ENCODE data around the gene PRG2. TPM values are rescaled to one million over a fixed set of nuclear protein-coding genes. Genes with fewer than 3 reads are reported as not detected.
"Not testable (repeated sequence)": the region's sequence is repeated elsewhere in the genome, so short reads cannot be mapped to it uniquely, and the experiment has no call there.

Gene PRG2
- total and polyA plus RNA-seq, 5 donors from 2014 or later = 0.13 TPM; not detected in 4

- H3K36me3 Mint-ChIP-seq = no peaks in the 10 kb centered on the region
- Histone ChIP-seq H3K4me1 (ENCODE audit: control insufficient read depth, insufficient read depth, low read length, poor library complexity, severe bottlenecking) (no peaks in the 10 kb centered on the region), H3K27ac (ENCODE audit: insufficient read depth, low read length, poor library complexity, severe bottlenecking) (no peak overlapping the region), H3K36me3 (ENCODE audit: control insufficient read depth, insufficient read depth, low read length) (no peaks in the 10 kb centered on the region), H3K9me3 (ENCODE audit: control insufficient read depth in 2 of 2, low read length in 2 of 2) (no peaks in the 10 kb centered on the region), H3K27me3 (ENCODE audit: control insufficient read depth, insufficient read depth, low read length) (no peaks in the 10 kb centered on the region), H3K4me3 (ENCODE audit: low read depth, low read length) (no peak overlapping the region)
- H3K27me3 Mint-ChIP-seq = no peaks in the 10 kb centered on the region
- H3K9me3 Mint-ChIP-seq = no peaks in the 10 kb centered on the region
- DNase-seq = no peak
- H3K4me1 Mint-ChIP-seq = no peaks in the 10 kb centered on the region
- H3K4me3 Mint-ChIP-seq = no peak overlapping the region
- no peak overlapping the region for H3K27ac Mint-ChIP-seq
- ATAC-seq (ENCODE audit: low read depth in 2 of 2) = no peak
Observed at GRCh38 chr11:57368845-57369232, 21.6 kb downstream of the PRG2 start.

DNA sequence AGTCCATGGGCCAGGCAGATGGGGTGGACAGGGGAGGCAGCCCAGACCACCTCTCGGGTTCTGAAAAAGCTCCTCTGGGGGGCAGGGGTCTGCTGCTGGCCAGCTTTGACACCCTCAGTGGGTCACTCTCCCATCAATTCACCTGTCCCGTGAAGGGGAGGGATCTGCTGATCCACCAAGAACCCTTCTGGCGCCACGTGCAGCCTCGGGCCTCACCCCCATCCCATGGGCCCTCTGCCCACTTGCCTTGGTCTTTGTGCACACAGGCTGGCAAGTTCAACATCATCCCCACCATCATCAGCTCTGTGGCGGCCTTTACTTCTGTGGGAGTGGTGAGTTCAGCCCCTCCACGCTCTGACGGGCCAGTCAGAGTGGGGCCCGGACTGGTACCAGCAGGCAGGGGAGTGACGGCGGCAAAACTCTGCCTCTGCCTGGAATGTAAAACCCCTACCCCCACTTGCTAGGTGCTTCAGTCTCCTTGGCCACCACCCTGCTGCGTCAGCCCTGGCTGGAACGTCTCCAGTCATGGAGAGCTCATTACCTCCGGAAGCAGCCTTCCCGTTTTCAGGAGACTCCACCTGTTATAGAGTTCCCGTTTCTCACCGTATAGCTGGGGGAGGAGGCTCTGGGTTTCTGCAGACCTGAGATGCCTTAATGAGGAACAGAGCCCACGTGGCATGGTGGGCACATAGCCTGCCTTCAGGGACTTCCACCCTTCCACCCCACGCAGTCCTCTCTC, 22.2 kb downstream of the PRG2 start:
- H3K4me1 ChIP-seq (ENCODE audit: control insufficient read depth, insufficient read depth, low read length, poor library complexity, severe bottlenecking) = no peaks in the 10 kb centered on the region
- DNase-seq = no peak
- H3K27ac Mint-ChIP-seq = no peak overlapping the region

DNA sequence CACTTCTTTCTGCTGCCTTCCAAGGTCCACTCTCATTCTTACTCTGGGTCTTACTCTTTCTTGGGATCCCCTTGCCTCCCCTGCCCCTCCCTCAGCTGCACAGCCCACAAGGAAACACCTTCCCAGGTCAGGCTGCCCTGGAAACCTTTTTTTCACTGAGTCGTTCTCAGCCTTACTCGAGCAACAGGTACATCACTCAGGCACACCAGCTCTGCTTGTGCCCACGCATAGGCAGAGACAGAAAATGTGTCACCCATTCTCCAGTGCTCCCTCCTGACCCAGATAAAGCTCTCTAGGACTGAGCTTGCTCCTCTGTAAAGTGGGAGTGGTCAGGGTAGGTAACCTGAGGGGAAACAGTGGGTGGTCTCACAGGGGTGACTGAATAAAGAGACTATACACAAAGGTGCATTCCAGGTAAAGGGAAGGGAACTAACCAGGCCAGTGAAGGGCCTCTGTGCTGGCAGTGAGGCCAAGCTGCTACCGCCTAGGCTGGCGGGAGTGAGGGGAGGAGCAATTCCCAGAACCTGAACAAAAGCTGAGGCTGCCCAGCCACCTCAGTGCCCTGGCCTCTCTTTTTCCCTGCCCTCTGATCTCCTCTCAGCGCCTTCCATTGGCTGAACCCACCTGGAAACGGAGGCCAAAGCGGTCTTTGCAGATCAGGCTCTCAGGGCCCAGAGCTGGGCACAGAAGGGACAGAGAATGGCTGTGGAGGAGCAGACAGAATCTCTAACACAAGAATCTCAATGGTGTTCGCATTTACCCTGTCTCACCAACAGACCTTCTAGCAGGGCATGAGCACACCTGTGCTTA, 25.4 kb downstream of the PRG2 start:
- Histone ChIP-seq H3K27ac (ENCODE audit: insufficient read depth, low read length, poor library complexity, severe bottlenecking) (no peak overlapping the region), H3K4me3 (ENCODE audit: low read depth, low read length) (no peak overlapping the region), H3K27me3 (ENCODE audit: control insufficient read depth, insufficient read depth, low read length) (no peaks in the 10 kb centered on the region), H3K36me3 (ENCODE audit: control insufficient read depth, insufficient read depth, low read length) (no peaks in the 10 kb centered on the region), H3K9me3 (ENCODE audit: control insufficient read depth in 2 of 2, low read length in 2 of 2) (no peaks in the 10 kb centered on the region), H3K4me1 (ENCODE audit: control insufficient read depth, insufficient read depth, low read length, poor library complexity, severe bottlenecking) (no peaks in the 10 kb centered on the region)
- Mint-ChIP-seq H3K4me1 (no peaks in the 10 kb centered on the region), H3K27ac (no peak overlapping the region), H3K4me3 (peak overlapping the region in 1 of 4 donors; percentile 5), H3K36me3 (no peaks in the 10 kb centered on the region), H3K27me3 (no peaks in the 10 kb centered on the region), H3K9me3 (no peaks in the 10 kb centered on the region)
- DNase-seq (no peak), ATAC-seq (ENCODE audit: low read depth in 2 of 2) (no peak)

More for the DNA sequence above, 22.2 kb downstream of the PRG2 start:
- no peaks in the 10 kb centered on the region for H3K9me3 Mint-ChIP-seq
- H3K27me3 ChIP-seq (ENCODE audit: control insufficient read depth, insufficient read depth, low read length) = no peaks in the 10 kb centered on the region
- no peaks in the 10 kb centered on the region for H3K4me1 Mint-ChIP-seq
- H3K36me3 ChIP-seq (ENCODE audit: control insufficient read depth, insufficient read depth, low read length) = no peaks in the 10 kb centered on the region
- H3K27me3 Mint-ChIP-seq = no peaks in the 10 kb centered on the region
- no peak overlapping the region for H3K4me3 ChIP-seq (ENCODE audit: low read depth, low read length)
- H3K36me3 Mint-ChIP-seq = no peaks in the 10 kb centered on the region
- H3K4me3 Mint-ChIP-seq = no peak overlapping the region
- H3K9me3 ChIP-seq (ENCODE audit: control insufficient read depth in 2 of 2, low read length in 2 of 2) = no peaks in the 10 kb centered on the region
- ATAC-seq (ENCODE audit: low read depth in 2 of 2) = no peak
- no peak overlapping the region for H3K27ac ChIP-seq (ENCODE audit: insufficient read depth, low read length, poor library complexity, severe bottlenecking)

GRCh38 chr11:57363131-57364080, 27.0 kb downstream of the PRG2 start:
- H3K9me3 ChIP-seq (ENCODE audit: control insufficient read depth in 2 of 2, low read length in 2 of 2) = no peaks in the 10 kb centered on the region
- DNase-seq (no peak), ATAC-seq (ENCODE audit: low read depth in 2 of 2) (no peak)
- H3K27ac ChIP-seq (ENCODE audit: insufficient read depth, low read length, poor library complexity, severe bottlenecking) = no peak overlapping the region
- H3K27me3 ChIP-seq (ENCODE audit: control insufficient read depth, insufficient read depth, low read length) = no peaks in the 10 kb centered on the region
- no peaks in the 10 kb centered on the region for H3K4me1 ChIP-seq (ENCODE audit: control insufficient read depth, insufficient read depth, low read length, poor library complexity, severe bottlenecking)
- Mint-ChIP-seq H3K9me3 (no peaks in the 10 kb centered on the region), H3K27me3 (no peaks in the 10 kb centered on the region), H3K4me3 (no peak overlapping the region), H3K36me3 (no peaks in the 10 kb centered on the region), H3K4me1 (no peaks in the 10 kb centered on the region), H3K27ac (no peak overlapping the region)
- no peaks in the 10 kb centered on the region for H3K36me3 ChIP-seq (ENCODE audit: control insufficient read depth, insufficient read depth, low read length)
- H3K4me3 ChIP-seq (ENCODE audit: low read depth, low read length) = no peak overlapping the region

DNA sequence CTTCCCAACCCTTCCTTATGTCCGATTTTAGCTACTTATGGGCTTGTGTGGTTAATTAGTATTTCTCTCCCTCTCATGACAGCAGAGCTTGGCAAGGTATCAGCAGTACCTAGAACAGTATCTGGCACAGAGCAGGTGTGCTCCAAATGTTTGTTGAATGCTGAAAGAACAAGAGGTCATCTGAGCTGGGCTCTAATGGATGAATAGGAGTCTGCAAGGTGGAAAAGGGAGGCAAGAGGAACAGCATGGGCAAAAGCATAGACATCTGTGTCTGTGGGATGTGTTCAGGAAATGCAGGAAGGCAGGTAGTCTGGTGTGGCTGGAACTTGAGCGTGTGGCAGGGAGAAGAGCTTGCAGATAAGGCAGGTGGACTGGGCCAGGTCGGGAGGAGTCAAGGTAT, 28.5 kb downstream of the PRG2 start:
- H3K4me1 Mint-ChIP-seq = no peaks in the 10 kb centered on the region
- Histone ChIP-seq H3K27me3 (ENCODE audit: control insufficient read depth, insufficient read depth, low read length) (peaks cover 2% of the 10 kb centered on the region), H3K9me3 (ENCODE audit: control insufficient read depth in 2 of 2, low read length in 2 of 2) (no peaks in the 10 kb centered on the region), H3K4me3 (ENCODE audit: low read depth, low read length) (no peak overlapping the region), H3K4me1 (ENCODE audit: control insufficient read depth, insufficient read depth, low read length, poor library complexity, severe bottlenecking) (no peaks in the 10 kb centered on the region), H3K27ac (ENCODE audit: insufficient read depth, low read length, poor library complexity, severe bottlenecking) (no peak overlapping the region), H3K36me3 (ENCODE audit: control insufficient read depth, insufficient read depth, low read length) (no peaks in the 10 kb centered on the region)
- no peaks in the 10 kb centered on the region for H3K27me3 Mint-ChIP-seq
- H3K36me3 Mint-ChIP-seq = no peaks in the 10 kb centered on the region
- H3K9me3 Mint-ChIP-seq = no peaks in the 10 kb centered on the region
- no peak for DNase-seq
- ATAC-seq (ENCODE audit: low read depth in 2 of 2) = no peak
- H3K4me3 Mint-ChIP-seq = no peak overlapping the region
- H3K27ac Mint-ChIP-seq = no peak overlapping the region

- H3K9me3 Mint-ChIP-seq; ATAC-seq (ENCODE audit: low read depth in 2 of 2); H3K4me1 ChIP-seq (ENCODE audit: control insufficient read depth, insufficient read depth, low read length, poor library complexity, severe bottlenecking); H3K27ac ChIP-seq (ENCODE audit: insufficient read depth, low read length, poor library complexity, severe bottlenecking); H3K4me1 Mint-ChIP-seq; H3K36me3 ChIP-seq (ENCODE audit: control insufficient read depth, insufficient read depth, low read length); H3K36me3 Mint-ChIP-seq; H3K4me3 ChIP-seq (ENCODE audit: low read depth, low read length); H3K27me3 Mint-ChIP-seq; H3K4me3 Mint-ChIP-seq; H3K9me3 ChIP-seq (ENCODE audit: control insufficient read depth in 2 of 2, low read length in 2 of 2); DNase-seq; H3K27me3 ChIP-seq (ENCODE audit: control insufficient read depth, insufficient read depth, low read length); H3K27ac Mint-ChIP-seq: not testable (repeated sequence)
Observed at GRCh38 chr11:57361420-57361819, 29.0 kb downstream of the PRG2 start.

DNA sequence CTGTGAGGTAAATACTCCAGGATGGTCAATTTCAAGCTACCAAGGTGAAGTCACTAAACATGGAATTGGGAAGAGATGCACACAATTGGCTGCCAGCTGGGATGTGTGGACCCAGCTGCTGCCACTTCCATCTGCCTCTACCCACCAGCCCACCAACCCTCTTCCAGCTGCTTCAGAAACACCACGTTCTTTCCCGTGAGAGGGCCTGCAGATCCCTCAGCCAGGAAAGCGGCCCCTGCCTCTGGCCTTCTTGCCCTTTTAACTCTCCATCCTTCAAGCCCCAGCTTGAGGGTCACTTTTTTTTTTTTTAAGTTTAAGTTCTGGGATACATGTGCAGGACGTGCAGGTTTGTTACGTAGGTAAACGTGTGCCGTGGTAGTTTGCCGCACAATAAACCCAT, 29.5 kb downstream of the PRG2 start:
- Mint-ChIP-seq H3K4me1 (no peaks in the 10 kb centered on the region), H3K9me3 (no peaks in the 10 kb centered on the region), H3K27me3 (no peaks in the 10 kb centered on the region), H3K36me3 (no peaks in the 10 kb centered on the region), H3K4me3 (no peak overlapping the region), H3K27ac (no peak overlapping the region)
- Histone ChIP-seq H3K36me3 (ENCODE audit: control insufficient read depth, insufficient read depth, low read length) (no peaks in the 10 kb centered on the region), H3K27ac (ENCODE audit: insufficient read depth, low read length, poor library complexity, severe bottlenecking) (no peak overlapping the region), H3K4me1 (ENCODE audit: control insufficient read depth, insufficient read depth, low read length, poor library complexity, severe bottlenecking) (no peaks in the 10 kb centered on the region), H3K9me3 (ENCODE audit: control insufficient read depth in 2 of 2, low read length in 2 of 2) (no peaks in the 10 kb centered on the region), H3K4me3 (ENCODE audit: low read depth, low read length) (no peak overlapping the region), H3K27me3 (ENCODE audit: control insufficient read depth, insufficient read depth, low read length) (peaks cover 2% of the 10 kb centered on the region)
- no peak for DNase-seq
- ATAC-seq (ENCODE audit: low read depth in 2 of 2) = no peak

Data from CD4-positive, CD25-positive, alpha-beta regulatory T cell (primary cell).